MV-4-11 (cell line): ENCODE measurements around the gene METTL16.

Source experiments
- DNase-seq: peaks from one replicate; lab custom pipeline; 2025; lab: John Stamatoyannopoulos, UW

The METTL16 gene

DNA sequence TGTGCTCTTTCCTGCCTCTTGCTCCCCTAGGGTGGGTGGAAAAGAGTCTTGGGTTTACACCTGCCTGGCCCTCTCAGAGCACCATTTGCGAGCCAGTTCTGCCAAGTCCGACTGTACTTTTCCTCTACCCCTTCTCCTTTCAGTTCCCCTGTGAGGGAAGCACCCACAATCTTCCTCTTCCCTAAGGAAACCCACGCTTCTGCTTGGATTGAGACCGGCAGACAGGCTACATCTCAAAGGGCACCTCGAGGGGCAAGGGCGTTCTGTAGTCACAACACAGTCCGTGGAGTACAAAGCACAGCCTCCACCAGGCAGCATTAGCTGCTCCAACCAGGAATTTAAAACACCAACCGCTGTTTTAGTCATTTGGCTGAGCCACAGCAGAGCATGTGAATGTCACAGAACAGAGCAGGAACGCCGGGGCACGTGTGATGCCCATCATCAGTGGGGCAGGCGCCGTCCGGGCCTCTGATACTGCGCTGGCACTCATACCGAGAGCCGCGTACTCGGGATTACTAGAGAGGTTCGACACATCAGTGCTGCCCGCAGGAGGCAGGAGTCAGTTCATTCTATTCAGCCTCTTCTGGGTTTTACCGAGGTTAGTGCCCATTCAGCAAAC is 97.1 kb downstream of the METTL16 start:
- DNase-seq = no peak

DNA sequence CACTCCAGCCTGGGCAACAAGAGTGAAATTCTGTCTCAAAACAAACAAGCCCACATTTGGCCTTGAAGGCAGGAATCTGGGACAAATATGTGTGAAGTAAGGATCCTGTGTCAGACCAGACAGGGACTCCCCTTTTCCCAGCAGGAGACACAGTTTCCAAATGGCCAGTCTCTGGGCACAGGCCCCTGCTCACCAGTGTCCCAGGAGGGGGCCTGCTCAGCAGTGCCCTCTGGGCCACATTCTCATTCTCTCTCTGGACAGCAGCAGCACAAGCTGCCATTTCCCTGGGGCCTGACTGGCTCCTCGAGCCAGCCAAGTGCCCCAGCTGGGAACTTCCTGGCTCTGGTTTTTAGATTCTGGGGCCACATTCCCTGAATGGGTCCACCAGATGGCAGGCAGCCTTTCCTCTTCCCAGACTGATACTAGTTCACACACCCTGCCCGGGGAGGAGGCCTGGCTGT is 99.1 kb downstream of the METTL16 start:
- no peak for DNase-seq

DNA sequence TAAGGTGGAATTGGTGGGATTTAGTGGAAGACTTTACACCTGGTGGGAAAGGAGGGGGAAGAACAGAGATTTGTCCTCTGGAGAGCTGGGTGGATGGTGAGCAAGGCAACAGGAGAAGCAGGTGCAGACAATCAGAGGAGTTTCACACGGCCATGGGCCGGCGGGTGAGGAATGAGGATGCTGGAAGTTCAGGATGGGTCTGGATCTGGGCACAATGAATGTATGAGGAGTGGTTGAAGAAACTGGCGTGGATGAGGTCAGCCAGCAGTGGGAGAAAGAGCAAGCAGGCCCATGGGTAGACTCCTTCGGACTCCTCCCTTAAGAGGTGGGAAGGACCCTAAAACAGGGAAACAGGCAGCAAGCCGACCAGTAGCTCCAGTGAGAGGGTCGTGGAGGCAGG is 100.7 kb downstream of the METTL16 start:
- no peak for DNase-seq

DNA sequence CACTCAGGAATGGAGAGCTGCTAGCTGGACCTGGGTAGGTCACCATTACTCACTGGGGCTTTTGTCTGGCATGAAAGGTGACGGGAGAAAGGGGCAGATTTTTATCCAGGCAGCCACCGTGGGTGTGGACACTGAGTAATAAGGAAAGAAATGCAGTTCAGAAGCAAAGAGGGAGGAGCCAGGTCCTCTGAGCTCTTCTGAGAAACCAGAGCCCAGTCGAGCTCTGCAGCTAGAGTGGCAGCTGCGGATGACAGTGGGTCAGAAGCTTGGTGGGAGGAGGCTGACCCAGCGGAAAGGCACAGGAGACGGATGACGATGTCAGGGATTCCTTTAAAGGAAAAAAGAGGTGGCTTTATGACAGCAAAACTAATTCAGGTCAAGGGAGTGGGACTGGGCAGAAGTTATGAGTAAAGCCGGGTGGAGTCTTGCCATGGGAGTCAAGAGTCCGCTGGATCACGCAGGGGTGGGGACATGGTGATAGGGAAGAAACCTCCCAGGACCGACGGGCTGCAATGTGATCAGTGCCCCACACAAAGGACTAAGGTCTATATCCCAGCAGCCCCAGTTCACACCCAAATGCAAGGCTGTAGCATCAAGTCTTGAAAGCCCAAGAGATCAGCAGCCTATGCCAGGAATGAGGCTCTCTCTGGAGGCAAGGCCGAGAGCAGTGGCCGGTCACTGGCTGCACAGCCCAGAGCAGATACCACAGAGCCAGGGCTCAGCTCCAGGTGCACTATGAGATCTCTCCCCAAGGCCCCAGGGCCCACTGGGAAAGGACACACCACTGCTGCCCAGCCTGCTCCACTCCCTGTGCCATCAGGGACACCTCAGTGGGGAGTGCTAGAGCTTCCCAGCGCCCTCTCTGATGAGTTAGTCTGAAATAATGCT is 104.5 kb downstream of the METTL16 start:
- no peak for DNase-seq

DNA sequence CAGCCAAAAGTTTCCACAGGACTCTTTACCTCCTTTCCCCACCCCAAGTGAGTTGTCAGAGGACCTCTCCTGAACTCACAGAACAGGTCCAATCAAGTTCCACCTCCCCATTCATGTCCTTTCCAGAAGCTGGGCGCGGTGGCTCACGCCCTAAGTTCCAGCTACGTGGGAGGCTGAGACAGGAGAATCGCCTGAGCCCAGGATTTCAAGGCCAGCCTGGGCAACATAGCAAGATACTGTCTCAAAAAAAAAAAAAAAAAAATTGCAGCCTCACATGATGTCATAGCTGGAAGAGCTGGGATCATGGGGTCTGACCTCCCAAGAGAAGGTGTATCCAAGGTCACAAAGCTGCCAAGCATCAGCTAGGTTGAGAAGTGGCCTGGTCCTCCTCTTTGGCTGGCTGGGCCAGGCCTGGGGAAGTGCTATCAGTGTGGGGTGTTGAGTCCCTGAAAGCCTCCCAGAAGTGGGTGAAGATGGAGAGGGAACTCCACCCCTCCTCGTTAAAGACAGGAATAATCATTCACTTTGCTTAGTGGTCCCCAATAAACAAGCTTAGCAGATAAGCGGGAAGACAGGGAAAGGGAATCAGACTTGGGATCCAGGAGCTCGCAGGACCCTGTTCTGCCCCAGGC is 105.3 kb downstream of the METTL16 start:
- DNase-seq = no peak

DNA sequence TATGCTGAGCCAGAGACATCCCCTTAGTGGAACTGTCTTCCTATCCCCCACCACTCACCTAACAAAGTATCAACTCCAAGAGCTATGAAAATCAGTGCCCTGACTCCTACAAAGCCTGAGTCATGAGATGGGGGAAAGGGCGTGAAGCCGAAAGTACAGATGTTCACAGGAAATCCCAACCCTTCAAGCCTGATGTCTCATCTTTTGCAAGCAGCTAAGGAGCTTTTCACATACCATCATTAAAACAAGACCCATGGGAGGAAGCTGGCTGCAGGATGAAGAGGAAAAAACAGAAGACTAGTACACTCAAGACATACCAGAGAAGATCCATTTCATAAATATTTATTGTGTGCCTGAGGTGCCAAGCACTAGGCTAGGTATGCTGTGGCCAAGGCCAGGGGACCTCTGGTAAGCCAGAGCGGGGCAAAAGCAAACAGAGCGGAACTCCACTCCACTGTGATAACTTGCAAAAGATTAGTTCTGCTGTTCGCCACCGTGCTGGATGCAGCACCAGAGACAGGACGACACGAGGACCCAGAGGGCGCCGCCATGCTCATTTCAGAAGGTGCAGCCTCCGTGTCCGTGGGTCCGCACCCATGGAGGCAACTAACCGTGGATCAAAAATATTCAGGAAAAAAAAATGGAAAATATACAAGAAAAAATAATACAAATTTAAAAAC is 106.3 kb downstream of the METTL16 start:
- no peak for DNase-seq

DNA sequence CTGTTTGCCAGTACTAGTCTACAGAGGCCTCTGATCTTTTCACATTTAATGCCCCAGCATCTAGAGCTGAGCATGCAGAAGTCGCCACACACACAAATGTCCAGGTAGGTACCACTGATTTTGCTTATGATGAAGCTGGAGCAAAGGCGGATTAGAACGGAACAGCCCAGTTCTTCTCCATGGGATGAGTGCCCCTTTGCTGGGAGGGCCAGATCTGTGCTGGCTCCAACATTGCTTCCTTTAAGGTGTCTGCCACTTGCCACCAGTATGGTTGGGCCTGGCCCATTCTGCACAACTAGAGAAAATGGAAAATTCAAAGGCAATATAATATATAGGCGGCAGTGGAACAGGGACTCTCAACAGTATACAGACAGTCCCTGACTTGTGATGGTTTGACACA is 108.6 kb downstream of the METTL16 start:
- no peak for DNase-seq

DNA sequence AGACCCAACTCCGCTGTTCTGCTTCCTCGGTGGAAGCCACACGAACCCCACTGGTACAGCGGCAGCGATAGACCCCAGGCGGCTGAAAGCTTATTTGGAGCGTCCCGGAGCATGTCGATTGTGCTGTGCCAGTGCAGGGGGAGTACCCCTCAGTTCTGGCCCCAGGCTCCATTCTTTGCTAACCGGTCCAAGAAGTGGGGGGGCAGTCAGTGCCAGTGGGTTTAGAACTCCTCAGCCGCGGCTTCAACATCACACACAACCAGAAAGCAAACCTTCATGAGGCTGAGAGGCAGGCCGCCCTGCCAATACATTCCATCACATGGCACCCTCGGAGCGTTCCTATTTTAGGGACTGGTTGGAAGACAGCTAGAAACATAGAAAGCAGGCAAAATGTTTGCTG is 109.1 kb downstream of the METTL16 start:
- no peak for DNase-seq

DNA sequence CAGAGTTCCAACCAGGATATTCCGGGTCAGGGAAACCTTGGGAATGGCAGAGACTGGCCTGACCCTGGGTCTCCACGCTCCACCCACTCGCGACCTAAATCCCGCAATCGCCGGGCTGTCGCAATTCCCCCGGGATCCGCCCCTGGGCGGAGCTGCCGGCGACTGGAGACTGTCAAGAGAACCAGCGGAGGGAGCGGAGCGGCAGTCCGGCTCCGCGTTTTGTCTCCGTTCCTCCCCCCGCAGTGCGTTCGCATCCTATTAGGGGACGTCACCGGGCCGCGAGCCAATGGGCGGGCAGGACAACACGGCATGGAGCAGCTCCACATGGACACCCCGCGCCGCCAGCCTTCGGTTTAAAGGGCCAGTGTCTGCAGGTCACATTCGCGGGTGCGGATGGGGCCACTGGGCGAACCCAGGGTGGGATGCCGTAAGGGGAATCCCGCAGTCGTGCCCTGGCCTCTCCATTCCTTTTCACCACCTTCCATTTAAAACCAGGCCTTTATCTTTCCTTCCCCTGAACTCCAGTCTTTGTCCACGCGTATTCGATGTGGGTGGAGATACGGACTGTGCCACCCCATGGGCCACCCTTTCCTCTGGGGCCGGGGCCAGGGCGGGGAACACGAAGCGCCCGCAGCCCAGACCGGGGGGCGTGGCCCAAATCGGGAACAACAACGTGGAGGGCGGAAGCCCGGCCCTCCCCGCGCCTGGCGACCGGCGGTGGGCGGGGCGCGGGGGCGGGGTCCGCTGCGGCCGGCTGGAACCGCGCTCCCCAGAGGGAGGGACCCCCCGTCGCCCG is 110.1 kb downstream of the METTL16 start:
- DNase-seq = peak; percentile 99

DNA sequence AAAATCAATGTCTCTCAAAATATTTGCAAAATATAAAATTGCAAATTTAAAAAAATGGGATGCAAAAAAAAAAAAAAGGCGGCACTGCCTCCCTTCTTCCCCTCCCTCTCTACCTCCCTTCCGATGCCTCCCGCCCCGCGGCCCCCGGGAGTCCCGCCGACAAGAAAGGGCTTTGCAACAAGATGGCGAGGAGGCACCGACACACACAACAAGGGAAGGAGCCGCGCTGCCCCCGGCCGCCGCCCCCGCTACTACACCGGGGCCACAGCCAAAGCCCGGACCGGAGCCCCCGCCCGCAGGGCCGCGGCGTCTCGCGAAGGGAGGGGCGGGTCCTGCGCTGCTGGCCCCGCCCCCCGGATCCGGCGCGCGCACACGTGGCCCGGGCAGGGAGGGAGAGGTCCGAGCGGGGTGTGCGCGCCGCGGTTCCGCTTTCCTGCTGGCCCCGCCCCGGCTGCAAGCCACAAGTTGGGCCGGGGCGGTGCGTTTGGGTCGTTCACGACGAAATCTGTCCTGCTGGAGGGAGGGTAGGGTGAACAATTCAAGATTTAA is 110.7 kb downstream of the METTL16 start, which contains the start of gene MNT:
Gene MNT (minus strand): TSS at position 184 of the 549 bp plus-strand sequence. CDS start 348 bp downstream, outside the sequence.
- peak; percentile 92 for DNase-seq

DNA sequence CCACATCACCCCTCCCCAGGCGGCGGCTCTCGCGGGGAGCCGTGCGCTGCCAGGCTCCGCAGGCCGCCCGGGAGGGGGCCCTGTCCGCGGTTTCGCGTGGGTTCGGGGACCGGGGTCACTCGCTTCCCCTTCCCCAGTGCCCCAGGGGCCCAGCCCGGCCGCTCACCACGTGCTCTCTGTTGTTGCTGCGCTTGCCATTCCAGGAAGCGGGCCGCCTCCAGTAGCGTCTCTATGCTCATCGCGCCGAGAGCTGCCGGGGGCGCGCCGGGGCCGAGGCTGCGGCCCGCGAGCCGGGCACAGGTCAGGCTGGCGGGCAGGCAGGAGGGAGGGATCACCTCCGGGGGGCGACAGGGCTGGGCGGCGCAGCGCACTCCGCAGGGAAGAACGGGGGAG is 111.2 kb downstream of the METTL16 start:
- DNase-seq = peak; percentile 52

DNA sequence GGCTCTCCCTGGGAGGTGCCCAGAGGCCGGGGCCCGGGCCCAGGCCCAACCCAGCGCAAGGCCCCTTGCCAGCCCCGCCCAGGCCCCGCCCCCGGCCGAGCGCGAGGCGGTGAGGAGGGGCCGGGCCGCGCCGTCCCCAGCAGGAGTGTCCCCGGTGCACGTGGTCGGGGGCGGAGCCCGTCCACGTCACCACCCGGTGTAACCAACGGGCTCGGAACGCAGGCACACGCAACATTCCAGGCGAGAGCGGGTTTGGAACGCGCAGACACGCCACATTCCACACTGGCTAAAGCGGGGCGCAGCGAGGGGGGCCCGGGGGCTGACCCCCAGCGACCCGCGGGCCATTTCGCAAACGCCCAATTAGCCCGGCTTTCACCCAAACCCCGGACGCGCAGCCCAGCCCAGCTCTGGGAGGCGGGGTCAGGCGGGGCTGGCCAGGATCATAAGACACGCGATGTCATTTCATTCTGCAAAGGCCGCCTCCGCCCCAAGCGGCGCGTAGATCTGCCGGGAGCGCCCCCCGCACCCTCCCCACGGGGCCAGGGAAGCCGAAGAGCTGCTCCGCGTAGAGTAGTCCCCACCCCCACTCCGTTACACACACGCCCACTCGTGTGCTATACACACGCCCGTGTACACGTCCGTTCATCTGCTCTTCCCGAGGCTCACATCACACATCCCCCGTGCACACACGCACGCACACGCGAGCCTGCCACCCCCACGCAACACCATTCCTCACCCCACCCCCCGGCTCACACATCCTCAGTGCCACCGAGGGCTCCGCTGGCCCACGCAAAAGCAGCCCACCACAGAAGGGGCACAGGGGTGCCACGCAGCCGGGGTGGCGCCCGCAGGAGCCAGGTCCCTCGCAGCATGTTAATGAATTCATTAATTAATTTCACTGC is 111.9 kb downstream of the METTL16 start:
- peak; percentile 95 for DNase-seq

DNA sequence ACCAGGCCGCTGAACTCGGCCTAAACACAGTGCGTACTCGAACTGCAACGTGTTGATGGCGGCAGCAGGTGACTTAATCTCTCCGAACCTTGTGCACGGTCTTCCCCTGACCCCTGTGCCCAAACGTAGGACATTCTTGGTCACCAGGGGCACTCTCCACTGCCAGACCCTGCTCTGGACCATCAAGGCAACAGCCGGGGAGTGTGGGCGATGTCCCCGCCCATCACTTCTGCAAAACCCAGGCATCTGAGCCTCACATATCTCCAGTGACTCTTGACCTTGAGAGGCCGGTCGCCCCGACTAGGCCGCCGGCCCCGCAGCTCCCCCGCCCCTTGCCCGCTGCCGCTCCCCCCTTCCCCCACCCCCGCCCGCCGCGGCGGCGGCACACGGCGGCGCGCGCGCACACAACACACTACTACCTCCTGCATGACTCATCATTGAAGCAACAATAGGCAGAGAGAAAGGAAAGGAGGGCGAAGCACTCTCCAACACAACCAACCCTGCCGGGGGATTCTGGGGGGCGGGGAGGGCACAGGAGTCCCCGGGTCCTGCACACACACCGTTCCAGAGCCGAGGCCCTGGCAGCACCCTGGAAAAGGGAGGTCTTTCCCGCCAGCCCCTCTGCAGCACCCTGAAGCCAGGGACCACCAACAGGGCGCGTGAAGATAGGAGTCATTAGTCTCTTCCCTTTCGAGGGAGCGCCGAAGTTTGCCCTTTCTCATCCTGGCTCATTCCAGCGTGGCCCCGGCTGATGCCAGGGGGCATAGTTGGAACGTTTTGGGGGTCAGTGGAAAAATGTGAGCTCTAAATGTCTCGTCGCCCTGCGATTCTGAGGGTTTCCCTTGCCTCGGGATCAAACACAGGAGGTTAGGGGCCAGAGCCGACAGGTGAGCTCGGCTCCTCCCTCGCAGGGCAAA is 112.8 kb downstream of the METTL16 start:
- DNase-seq = peak; percentile 51

DNA sequence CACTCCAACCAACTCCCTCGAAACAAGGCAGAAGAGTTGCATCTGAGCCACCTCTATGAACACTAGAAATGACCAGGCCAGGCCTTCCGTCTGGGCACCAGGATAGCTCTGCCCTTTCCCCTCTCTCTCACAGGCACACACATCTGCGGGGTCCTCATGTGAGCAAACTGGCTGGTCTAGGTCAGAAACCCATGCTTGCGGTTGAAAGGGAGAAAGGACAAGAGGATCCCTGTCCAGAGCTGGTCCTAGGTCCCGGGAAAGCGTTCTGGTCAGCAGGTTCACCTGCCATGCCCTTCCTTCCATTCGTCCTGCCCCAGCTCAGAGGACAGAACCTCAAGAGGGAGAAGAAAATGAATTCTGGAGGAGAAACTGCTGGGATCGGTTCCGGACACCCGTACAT is 113.5 kb downstream of the METTL16 start:
- no peak for DNase-seq

DNA sequence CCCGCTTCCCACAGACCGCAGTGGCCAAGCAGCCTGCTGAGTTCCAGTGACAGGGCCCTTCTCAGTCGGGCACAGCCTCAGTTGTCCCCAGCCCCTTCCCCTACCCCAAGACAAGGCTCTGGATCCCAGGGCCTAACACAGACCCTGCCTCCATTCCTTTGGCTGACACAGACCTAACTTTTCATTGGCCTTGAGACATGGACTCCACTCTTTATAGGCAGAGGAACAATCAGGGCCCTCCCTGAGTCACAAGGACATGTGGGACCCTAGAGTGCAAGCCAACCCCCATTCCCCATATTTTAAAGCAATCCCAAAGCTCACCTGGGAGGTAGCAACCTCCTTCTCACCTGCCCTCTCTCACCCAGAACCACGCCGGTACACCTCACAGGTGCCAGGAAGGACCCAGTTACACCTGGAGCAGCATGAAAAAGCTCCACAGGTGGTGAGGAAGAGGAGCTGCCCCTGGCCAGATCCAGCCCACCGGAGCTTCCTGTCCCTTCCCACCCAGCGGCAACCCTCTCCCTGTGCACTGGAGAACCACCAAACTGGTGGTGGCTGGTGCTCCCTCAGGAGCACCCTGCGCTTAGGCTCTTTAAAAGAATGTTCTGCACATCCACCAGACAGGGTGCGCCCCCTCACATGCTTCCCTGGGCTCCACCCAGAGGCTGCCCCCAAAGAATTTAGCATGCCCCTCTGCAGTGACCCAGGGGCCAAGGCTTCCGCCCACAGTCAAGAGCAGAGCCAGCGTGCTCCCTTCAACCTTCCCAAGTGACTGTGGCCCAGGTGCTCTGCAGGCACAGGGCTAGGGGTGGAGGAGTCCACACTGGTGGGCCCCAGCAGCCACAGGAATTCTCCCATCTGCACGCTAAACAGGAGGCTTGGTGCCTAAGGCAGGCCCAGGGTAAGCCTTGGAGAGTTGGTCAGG is 114.2 kb downstream of the METTL16 start:
- no peak for DNase-seq

DNA sequence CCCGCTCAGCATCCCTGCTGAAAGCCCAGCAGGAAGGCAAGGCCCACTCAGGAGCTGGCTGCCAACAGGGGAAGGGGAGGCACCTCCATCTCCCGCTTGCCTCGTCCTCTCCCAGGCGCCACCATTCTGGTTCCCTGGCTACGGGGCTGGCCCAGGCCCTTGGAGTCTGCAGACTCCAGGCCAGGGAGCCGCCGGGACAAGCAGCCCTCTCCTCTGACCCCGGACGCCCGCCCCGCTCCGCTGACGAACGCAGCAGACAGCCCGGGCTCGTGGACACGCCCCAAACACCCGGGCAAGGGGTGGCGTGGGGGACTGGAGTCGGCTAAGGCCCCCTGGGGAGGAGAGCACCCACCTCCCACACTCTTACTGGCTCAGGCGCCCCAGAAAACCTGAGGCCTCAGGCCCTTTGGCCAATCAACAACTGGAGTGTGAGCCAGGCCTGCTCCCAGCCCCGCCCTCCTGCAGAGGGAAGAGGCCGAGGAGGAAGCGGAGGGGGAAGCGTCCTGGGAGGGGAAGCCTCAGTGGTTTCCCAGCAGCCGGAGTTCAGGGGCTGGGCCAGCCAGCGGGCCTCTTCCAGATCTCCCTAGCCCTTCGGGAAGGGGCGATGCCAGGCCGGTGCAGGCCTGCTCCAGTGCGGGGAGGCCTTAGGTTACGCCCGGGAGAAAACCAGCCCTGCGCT is 115.0 kb downstream of the METTL16 start:
- DNase-seq = peak; percentile 97

DNA sequence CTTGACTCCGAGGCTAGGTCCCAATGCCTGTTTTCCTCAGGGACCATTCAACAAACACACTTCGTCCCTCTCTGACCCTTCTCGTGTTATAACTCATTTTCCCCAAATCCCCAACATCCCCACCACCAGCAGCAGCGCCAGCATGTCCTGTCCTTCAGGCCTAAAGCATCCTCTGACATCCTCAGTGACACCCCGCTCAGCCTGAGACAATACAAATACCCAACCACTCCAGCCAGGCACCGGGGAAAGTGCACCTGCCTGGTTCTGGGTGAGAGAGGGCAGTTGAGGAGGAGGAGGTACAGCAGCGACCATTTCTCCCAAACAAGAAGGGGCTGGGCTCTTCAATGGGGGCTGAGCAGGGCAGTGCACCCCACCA is 115.5 kb downstream of the METTL16 start:
- DNase-seq = no peak
